HCT116 (cell line): Measurements from ENCODE around the gene FRMPD4. TPM values are rescaled to one million over a fixed set of nuclear protein-coding genes. Genes with fewer than 3 reads are reported as not detected.

ENCODE experiments used
- ATAC-seq: fragments of 200-7000 bp; cut with Tn5 transposase; 2 replicates; pipeline ENCODE4 v1.9.1; 2020; ENCODE audit warnings: mild to moderate bottlenecking, moderate library complexity
- BruUV-seq: library from RNA; stranded (reverse); fragments of 400-500 nt; replicated peaks from 2 replicates; lab custom pipeline; 2021; lab: Mats Ljungman, UMichigan
- CTCF ChIA-PET: fragments of 300-600 bp; sonication (Branson Sonifier 250); formaldehyde crosslinking; loops from one replicate; lab custom pipeline; 2021; ENCODE audit warnings: antibody characterized with exemption; lab: Charles Lee
- POLR2A ChIA-PET: fragments of 300-600, 350-600 bp; sonication (Branson Sonifier 250); formaldehyde crosslinking; loops from one replicate; lab custom pipeline; 2021; ENCODE audit warnings: antibody characterized with exemption; lab: Charles Lee
- RAD21 ChIA-PET, 2 experiments: fragments of 300-600 bp; sonication (Branson Sonifier 250); formaldehyde crosslinking; loops; one replicate each; lab custom pipeline; 2023; ENCODE audit warnings: low total read pairs in 2 of 2; ENCODE audit not compliant: uncharacterized antibody in 2 of 2, unreplicated experiment in 2 of 2, low non-redundant PET in 1 of 2; lab: Charles Lee
- DNase-seq: peaks from one replicate; pipeline ENCODE4 v3.0.0-alpha.2; 2010; ENCODE audit warnings: low read depth, low spot score
- H2AFZ ChIP-seq: fragments of 200-600 bp; shearing (Covaris generic), sonication (generic); 2 replicates; pipeline ENCODE4 v1.6.1; 2017; ENCODE audit warnings: low read depth, mixed run types, mixed read lengths, antibody characterized with exemption, low read length; ENCODE audit not compliant: poor library complexity, severe bottlenecking
- H3K27ac ChIP-seq: 2 replicates; pipeline ENCODE4 v1.5.1; 2012; ENCODE audit warnings: low read depth, low read length
- H3K27me3 ChIP-seq: fragments of 200-600 bp; sonication (generic); 2 replicates; pipeline ENCODE4 v1.6.1; 2016; ENCODE audit warnings: mixed run types, low read length, mixed read lengths; ENCODE audit not compliant: insufficient read depth
- H3K36me3 ChIP-seq, 2 experiments: fragments of 200-500 bp in 1 of 2; fragments of 200-600 bp in 1 of 2; sonication (Bioruptor generic) in 1 of 2; sonication (generic) in 1 of 2; 2 replicates each; pipeline versions ENCODE4 v1.5.1 to v1.6.1; 2014 to 2016; ENCODE audit warnings: low read length in 2 of 2, inconsistent platforms in 1 of 2, mixed read lengths in 1 of 2, mixed run types in 1 of 2; ENCODE audit not compliant: insufficient read depth in 2 of 2, control insufficient read depth in 1 of 2
- H3K4me1 ChIP-seq, 2 experiments: fragments of 200-600 bp in 1 of 2; sonication (generic) in 1 of 2; 2 replicates each; pipeline versions ENCODE4 v1.5.1 to v1.6.1; 2012 to 2017; ENCODE audit warnings: low read length in 2 of 2, inconsistent platforms in 1 of 2, mild to moderate bottlenecking in 1 of 2, mixed read lengths in 1 of 2, mixed run types in 1 of 2, moderate library complexity in 1 of 2; ENCODE audit not compliant: insufficient read depth in 2 of 2, control insufficient read depth in 1 of 2
- H3K4me2 ChIP-seq: fragments of 200-600 bp; sonication (generic); 2 replicates; pipeline ENCODE4 v1.6.1; 2017; ENCODE audit warnings: mixed run types, low read length, mixed read lengths
- H3K4me3 ChIP-seq, 2 experiments: fragments of 200-600 bp in 1 of 2; sonication (generic) in 1 of 2; replicated peaks in 1 of 2; 2 replicates each; pipeline ENCODE4 v1.5.1; 2011 to 2016; ENCODE audit warnings: low read length in 2 of 2, control low read depth in 1 of 2, low read depth in 1 of 2, mild to moderate bottlenecking in 1 of 2, mixed read lengths in 1 of 2, mixed run types in 1 of 2
- H3K79me2 ChIP-seq: fragments of 200-600 bp; sonication (generic); 2 replicates; pipeline ENCODE4 v1.6.1; 2017; ENCODE audit warnings: mild to moderate bottlenecking, mixed run types, low read length, moderate library complexity, mixed read lengths; ENCODE audit not compliant: insufficient read depth
- H3K9ac ChIP-seq: fragments of 200-600 bp; sonication (generic); 2 replicates; pipeline ENCODE4 v1.6.1; 2016; ENCODE audit warnings: low read length, mixed read lengths
- H3K9me2 ChIP-seq: fragments of 200-600 bp; sonication (generic), shearing (Covaris generic); 2 replicates; pipeline ENCODE4 v1.6.1; 2017; ENCODE audit warnings: mixed run types, mild to moderate bottlenecking, moderate library complexity; ENCODE audit not compliant: insufficient read depth
- H3K9me3 ChIP-seq, 2 experiments: fragments of 200-500 bp in 1 of 2; fragments of 200-600 bp in 1 of 2; sonication (Bioruptor generic) in 1 of 2; sonication (generic) in 1 of 2; 2 replicates each; pipeline ENCODE4 v1.6.1; 2014 to 2017; ENCODE audit warnings: low read length in 2 of 2, mixed read lengths in 2 of 2, inconsistent platforms in 1 of 2, low read depth in 1 of 2, mild to moderate bottlenecking in 1 of 2, mixed run types in 1 of 2, moderate library complexity in 1 of 2; ENCODE audit not compliant: control insufficient read depth in 1 of 2, insufficient read depth in 1 of 2
- H4K20me1 ChIP-seq: fragments of 200-600 bp; sonication (generic), shearing (Covaris generic); 2 replicates; pipeline ENCODE4 v1.6.1; 2017; ENCODE audit warnings: mixed run types, mild to moderate bottlenecking, moderate library complexity; ENCODE audit not compliant: insufficient read depth
- CTCF ChIP-seq, 3 experiments: fragments of 200-600 bp in 1 of 3; sonication (generic) in 1 of 3; IDR thresholded peaks in 2 of 3; conservative IDR thresholded peaks in 1 of 3; 2 replicates each; pipeline ENCODE4 v1.5.1; 2012 to 2017; ENCODE audit warnings: low read depth in 2 of 3, low read length in 2 of 3, antibody characterized with exemption in 1 of 3, borderline replicate concordance in 1 of 3, control low read depth in 1 of 3, mild to moderate bottlenecking in 1 of 3, mixed read lengths in 1 of 3, mixed run types in 1 of 3, moderate library complexity in 1 of 3; ENCODE audit not compliant: insufficient read depth in 1 of 3
- EGR1 ChIP-seq: IDR thresholded peaks from 2 replicates; pipeline ENCODE4 v1.6.1; 2012; ENCODE audit warnings: low read depth
- ELF1 ChIP-seq: IDR thresholded peaks from 2 replicates; pipeline ENCODE4 v1.6.1; 2012; ENCODE audit warnings: low read depth, borderline replicate concordance
- EZH2 ChIP-seq: fragments of 200-600 bp; sonication (generic); IDR thresholded peaks from 2 replicates; pipeline ENCODE4 v1.6.1; 2017; ENCODE audit warnings: antibody characterized with exemption, mixed run types
- FOSL1 ChIP-seq: IDR thresholded peaks from 2 replicates; pipeline ENCODE4 v1.6.1; 2012; ENCODE audit warnings: low read depth
- POLR2A ChIP-seq: IDR thresholded peaks from 2 replicates; pipeline ENCODE4 v1.7.0; 2011; ENCODE audit warnings: borderline replicate concordance; ENCODE audit not compliant: insufficient read depth, insufficient read length; ENCODE audit errors: extremely low read depth
- RAD21 ChIP-seq: IDR thresholded peaks from 2 replicates; pipeline ENCODE4 v1.6.1; 2012; ENCODE audit warnings: low read depth, mild to moderate bottlenecking
- REST ChIP-seq: IDR thresholded peaks from 2 replicates; pipeline ENCODE4 v1.6.1; 2012; ENCODE audit warnings: low read depth
- SIN3A ChIP-seq: IDR thresholded peaks from 2 replicates; pipeline ENCODE4 v1.6.1; 2012; ENCODE audit warnings: low read depth
- SRF ChIP-seq: IDR thresholded peaks from 2 replicates; pipeline ENCODE4 v1.6.1; 2012; ENCODE audit warnings: low read depth
- ZBTB33 ChIP-seq: IDR thresholded peaks from 2 replicates; pipeline ENCODE4 v1.6.1; 2011; ENCODE audit warnings: mild to moderate bottlenecking, low read length, moderate library complexity; ENCODE audit not compliant: insufficient replicate concordance; ENCODE audit errors: extremely low read depth
- ZNF274 ChIP-seq: fragments of 200-500 bp; sonication (Bioruptor generic); IDR thresholded peaks from 2 replicates; pipeline ENCODE4 v1.6.1; 2014; ENCODE audit warnings: mild to moderate bottlenecking, low read depth, low read length, inconsistent platforms
- intact Hi-C: fragments of 100-400 bp; cut with micrococcal nuclease; formaldehyde crosslinking; loops from 2 replicates; pipeline ENCODE4 v1.10.0; 2022
- total RNA-seq: library from RNA; stranded (reverse); gene quantifications from one replicate; pipeline ENCODE4 v1.2.1, GENCODE V29; 2021; ENCODE audit not compliant: unreplicated experiment

FRMPD4 gene
- total RNA-seq, 1 experiment from 2014 or later, result not detected

- Histone ChIP-seq H3K9me2 (no peaks in the 10 kb centered on the region), H2AFZ (peak overlapping the region; percentile 94), H3K36me3 (no peaks in the 10 kb centered on the region), H3K79me2 (no peaks in the 10 kb centered on the region), H3K4me1 (peaks cover 0 to 3% of the 10 kb centered on the region in 2 experiments; a peak in 1 of 4 replicates), H3K27ac (no peak overlapping the region), H3K4me2 (peak overlapping the region; percentile 62), H3K27me3 (no peaks in the 10 kb centered on the region), H3K4me3 (no peak overlapping the region), H3K9me3 (no peaks in the 10 kb centered on the region), H3K9ac (no peak overlapping the region), H4K20me1 (no peaks in the 10 kb centered on the region)
- peak; percentile 46; the same call in 1 of the 2 replicates for ATAC-seq
- intact Hi-C loops, result loop anchor here (2.0 kb wide), 1 partner anchor 68 kb away; no protein-coding TSS in a partner anchor
- ChIA-PET RAD21 (no interaction called here), CTCF (interaction anchor here (0.6 to 2.5 kb wide), 5 partner anchors 10 to 68 kb away, joined by 3 to 16 read pairs (median 4); no protein-coding TSS in a partner anchor), POLR2A (no interaction called here)
- no peak for TF ChIP-seq EZH2
- TF ChIP-seq ZBTB33, result no peak
- TF ChIP-seq REST, result no peak
- TF ChIP-seq SRF, result no peak
- TF ChIP-seq ZNF274, result no peak
- peak; percentile 25 to 50 (median 32); a peak in 4 of 6 replicates for TF ChIP-seq CTCF (IDR thresholded peaks at IDR 0.05 in 2 of 3, conservative IDR thresholded peaks at IDR 0.05 in 1 of 3; ENCODE audit: borderline replicate concordance in 1 of 3, insufficient read depth in 1 of 3, low read depth in 2 of 3, low read length in 2 of 3)
- no peak for TF ChIP-seq EGR1
- TF ChIP-seq SIN3A, result no peak
- no peak for TF ChIP-seq FOSL1
- peak; percentile 38 for TF ChIP-seq RAD21
- no peak for TF ChIP-seq ELF1
- no peak for TF ChIP-seq POLR2A
- no TSS peak for BruUV-seq
- DNase-seq, result no peak
Measured at GRCh38 chrX:12770440-12770839, 632.2 kb downstream of the FRMPD4 start.
